GM10266 (cell line): Measurements from ENCODE around the gene CRACR2B.

Experiments
- DNase-seq: peaks from one replicate; pipeline ENCODE4 v3.0.0; 2012; ENCODE audit errors: extremely low spot score
- TF ChIP-seq, protein P1 (sequence below): IDR thresholded peaks from 2 replicates; pipeline ENCODE4 v1.5.1; 2012; ENCODE audit warnings: mild to moderate bottlenecking, low read depth; ENCODE audit not compliant: control insufficient read depth, insufficient read depth; ENCODE audit errors: missing control alignments

Gene CRACR2B

DNA sequence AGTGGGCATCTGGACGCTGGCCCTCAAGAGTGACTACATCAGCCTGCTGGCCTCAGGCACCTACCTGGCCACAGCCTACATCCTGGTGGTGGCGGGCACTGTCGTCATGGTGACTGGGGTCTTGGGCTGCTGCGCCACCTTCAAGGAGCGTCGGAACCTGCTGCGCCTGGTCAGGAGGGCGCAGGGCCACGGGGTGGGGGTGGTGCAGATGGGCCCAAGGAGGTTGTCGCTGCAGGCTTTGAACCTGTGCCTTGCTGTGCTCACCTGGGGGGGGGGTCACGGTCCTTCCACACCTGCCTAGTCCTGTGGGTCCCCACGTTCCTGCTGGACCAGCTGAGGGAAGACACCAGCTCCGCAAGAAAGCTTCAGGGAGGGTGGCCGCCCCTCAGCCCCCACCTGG lies 8.6 kb downstream of the CRACR2B start:
- TF ChIP-seq, protein P1, sequence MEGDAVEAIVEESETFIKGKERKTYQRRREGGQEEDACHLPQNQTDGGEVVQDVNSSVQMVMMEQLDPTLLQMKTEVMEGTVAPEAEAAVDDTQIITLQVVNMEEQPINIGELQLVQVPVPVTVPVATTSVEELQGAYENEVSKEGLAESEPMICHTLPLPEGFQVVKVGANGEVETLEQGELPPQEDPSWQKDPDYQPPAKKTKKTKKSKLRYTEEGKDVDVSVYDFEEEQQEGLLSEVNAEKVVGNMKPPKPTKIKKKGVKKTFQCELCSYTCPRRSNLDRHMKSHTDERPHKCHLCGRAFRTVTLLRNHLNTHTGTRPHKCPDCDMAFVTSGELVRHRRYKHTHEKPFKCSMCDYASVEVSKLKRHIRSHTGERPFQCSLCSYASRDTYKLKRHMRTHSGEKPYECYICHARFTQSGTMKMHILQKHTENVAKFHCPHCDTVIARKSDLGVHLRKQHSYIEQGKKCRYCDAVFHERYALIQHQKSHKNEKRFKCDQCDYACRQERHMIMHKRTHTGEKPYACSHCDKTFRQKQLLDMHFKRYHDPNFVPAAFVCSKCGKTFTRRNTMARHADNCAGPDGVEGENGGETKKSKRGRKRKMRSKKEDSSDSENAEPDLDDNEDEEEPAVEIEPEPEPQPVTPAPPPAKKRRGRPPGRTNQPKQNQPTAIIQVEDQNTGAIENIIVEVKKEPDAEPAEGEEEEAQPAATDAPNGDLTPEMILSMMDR, result no peak
- no peak for DNase-seq

DNA sequence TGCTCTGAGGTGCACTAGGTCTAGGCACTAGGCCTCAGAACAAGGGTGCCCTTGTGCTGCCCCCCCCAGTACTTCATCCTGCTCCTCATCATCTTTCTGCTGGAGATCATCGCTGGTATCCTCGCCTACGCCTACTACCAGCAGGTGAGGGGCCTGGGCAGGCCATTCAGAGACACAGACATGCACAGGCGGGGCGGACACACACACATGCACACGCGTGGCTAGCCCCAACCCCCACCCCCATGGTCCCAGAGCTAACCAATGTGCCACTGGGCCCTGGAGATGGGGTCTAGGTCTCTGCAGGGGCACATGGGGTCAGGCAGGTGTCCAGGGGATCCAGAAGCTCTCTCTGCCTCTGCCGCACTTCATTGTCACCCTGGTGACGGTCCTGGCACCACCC lies 9.0 kb downstream of the CRACR2B start:
- DNase-seq, result no peak
- TF ChIP-seq, protein P1, result no peak

DNA sequence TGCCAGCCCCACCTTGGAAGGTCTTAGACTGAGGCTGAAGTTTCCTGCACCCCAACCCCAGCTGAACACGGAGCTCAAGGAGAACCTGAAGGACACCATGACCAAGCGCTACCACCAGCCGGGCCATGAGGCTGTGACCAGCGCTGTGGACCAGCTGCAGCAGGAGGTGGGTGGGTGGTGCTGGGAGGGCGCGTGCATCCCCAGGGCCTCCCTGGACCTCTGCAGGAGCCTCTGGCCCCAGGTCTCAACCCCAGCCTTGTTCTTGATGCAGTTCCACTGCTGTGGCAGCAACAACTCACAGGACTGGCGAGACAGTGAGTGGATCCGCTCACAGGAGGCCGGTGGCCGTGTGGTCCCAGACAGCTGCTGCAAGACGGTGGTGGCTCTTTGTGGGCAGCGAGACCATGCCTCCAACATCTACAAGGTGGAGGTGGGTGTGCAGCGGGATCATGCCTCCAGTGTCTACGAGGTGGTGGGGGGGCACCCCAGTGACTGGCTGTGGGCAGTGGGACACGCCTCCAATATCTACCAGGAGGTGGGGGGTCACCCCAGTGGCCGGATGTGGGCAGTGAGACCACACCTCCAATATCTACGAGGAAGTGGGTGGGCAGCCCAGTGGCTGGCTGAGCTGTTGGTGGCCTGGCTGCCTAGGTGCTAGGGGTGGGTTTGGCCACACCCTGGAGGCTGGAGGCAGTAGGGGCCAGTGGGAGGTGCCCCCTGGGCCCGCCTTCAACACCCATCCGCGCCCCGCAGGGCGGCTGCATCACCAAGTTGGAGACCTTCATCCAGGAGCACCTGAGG lies 9.7 kb downstream of the CRACR2B start:
- no peak for DNase-seq
- TF ChIP-seq, protein P1, result no peak

DNA sequence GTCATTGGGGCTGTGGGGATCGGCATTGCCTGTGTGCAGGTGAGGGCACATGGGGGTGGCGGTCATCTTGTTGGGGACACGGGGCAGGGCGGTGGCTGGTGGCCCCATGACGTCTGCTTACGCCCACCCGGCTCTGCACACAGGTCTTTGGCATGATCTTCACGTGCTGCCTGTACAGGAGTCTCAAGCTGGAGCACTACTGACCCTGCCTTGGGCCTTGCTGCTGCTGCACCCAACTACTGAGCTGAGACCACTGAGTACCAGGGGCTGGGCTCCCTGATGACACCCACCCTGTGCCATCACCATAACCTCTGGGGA lies 10.2 kb downstream of the CRACR2B start:
- no peak for DNase-seq
- TF ChIP-seq, protein P1, result no peak

DNA sequence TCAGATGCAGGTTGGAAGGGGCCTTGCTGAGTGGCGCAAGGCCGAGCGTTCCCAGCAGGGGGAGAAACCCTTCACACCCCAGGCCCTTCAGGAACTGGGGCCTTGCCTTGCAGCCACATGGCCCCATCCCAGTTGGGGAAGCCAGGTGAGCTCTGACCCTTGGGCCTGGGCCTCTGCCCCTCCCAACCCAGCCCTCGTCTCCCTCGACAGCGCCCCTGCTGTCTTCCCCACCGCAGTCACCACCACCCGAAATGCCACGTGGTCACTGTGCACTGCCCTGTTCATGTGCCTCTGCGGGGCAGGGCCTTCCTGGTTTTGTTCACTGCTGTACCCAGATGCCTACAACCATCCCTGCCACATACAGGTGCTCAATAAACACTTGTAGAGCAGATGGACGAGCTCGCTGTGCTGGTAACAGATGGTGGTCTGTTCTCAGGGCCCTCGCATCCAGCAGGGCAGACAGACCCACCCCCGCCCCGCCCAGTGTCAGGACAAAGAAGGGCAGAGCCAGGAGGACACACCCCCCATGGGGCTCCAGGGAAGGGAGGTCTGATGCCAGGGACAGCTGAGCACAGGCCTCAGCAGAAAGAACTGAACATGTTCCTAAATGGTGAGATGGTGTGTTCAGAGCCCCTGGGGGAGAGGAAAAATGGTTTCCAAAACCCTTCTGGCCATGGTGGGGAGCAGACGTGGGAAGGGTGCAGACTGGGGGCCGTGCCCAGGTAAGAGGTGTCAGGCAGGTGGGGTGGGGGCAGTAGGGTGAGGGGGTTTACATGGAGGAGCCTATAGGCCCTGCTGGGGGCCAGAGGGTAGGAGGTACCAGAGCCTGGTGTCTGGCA lies 10.9 kb downstream of the CRACR2B start:
- no peak for DNase-seq
- TF ChIP-seq, protein P1, result no peak

DNA sequence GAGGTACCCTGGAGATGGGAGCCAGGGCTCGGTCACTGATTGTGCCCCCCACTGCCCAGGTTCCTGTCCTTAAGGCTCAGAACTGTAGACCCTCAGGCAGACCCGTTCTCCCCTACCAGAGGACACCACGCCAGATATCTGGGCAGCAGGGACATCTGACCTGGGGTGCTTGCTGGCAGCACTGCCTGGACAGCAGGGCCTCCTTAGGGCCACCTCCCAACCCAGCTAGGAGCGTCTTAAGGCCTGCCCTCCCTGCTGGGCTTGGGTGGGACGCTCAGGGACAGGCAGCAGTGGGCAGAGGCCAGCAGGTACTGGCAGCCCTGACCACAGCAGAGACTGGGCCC lies 11.5 kb downstream of the CRACR2B start:
- no peak for DNase-seq
- TF ChIP-seq, protein P1, result no peak
